ENCODE results near the gene HYAL3. TPM values are rescaled to one million over a fixed set of nuclear protein-coding genes. Genes with fewer than 3 reads are reported as not detected.

HYAL3 gene
- total RNA-seq, 2 donors from 2014 or later, result 2.5 to 4.2 TPM

DNA sequence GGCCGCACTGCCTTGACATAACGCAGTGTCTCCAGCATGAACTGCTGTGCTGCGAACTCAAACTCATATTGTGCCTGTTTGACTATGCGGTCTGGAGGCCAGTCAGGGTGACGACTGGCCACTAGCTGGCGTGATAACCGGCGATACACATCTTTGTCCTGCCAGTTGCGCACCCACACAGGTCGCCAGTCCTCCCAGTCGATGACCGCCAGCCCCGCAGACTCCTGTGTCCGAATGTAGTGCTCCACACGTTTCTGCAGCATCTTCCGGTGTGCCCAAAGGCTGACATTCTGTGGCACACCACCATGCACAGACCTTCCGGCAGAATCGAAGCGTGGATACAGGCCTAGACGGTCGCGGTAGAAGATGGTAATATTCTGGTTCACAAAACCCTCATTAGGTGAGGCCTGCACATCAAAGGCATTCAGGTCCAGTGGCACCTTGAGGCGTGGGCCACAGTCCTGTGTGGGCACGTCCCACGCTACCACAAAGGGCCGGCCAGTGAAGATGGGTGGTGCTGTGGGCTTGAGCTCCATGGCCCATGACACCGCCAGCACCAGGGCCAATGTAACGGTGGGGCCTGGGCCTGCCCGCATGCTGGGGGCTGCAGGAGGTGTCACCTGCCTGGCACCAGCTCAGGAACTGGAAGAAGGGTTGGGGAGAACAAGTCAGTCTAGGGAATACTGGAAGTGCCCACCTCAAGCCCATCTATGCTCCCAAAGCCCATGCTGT lies 20.9 kb upstream of the HYAL3 start:
- Histone ChIP-seq H3K27me3 (no peaks in the 10 kb centered on the region), H3K4me3 (peak overlapping the region; percentile 66), H3K9ac (ENCODE audit: low read depth in 2 of 2, low read length in 2 of 2) (peak overlapping the region; percentile 72 to 91), H3K27ac (peak overlapping the region; percentile 81), H3K9me3 (no peaks in the 10 kb centered on the region), H3K36me3 (no peaks in the 10 kb centered on the region), H3K4me1 (peaks cover 38% of the 10 kb centered on the region)
- TF ChIP-seq, protein P1, sequence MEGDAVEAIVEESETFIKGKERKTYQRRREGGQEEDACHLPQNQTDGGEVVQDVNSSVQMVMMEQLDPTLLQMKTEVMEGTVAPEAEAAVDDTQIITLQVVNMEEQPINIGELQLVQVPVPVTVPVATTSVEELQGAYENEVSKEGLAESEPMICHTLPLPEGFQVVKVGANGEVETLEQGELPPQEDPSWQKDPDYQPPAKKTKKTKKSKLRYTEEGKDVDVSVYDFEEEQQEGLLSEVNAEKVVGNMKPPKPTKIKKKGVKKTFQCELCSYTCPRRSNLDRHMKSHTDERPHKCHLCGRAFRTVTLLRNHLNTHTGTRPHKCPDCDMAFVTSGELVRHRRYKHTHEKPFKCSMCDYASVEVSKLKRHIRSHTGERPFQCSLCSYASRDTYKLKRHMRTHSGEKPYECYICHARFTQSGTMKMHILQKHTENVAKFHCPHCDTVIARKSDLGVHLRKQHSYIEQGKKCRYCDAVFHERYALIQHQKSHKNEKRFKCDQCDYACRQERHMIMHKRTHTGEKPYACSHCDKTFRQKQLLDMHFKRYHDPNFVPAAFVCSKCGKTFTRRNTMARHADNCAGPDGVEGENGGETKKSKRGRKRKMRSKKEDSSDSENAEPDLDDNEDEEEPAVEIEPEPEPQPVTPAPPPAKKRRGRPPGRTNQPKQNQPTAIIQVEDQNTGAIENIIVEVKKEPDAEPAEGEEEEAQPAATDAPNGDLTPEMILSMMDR (IDR thresholded peaks at IDR 0.05), result no peak
- DNase-seq, result no peak
- intact Hi-C loops (cut with DNase I), result loop anchor here (10.0 kb wide), 1 partner anchor 45 kb away; the partner anchor contains the start of gene LSMEM2

DNA sequence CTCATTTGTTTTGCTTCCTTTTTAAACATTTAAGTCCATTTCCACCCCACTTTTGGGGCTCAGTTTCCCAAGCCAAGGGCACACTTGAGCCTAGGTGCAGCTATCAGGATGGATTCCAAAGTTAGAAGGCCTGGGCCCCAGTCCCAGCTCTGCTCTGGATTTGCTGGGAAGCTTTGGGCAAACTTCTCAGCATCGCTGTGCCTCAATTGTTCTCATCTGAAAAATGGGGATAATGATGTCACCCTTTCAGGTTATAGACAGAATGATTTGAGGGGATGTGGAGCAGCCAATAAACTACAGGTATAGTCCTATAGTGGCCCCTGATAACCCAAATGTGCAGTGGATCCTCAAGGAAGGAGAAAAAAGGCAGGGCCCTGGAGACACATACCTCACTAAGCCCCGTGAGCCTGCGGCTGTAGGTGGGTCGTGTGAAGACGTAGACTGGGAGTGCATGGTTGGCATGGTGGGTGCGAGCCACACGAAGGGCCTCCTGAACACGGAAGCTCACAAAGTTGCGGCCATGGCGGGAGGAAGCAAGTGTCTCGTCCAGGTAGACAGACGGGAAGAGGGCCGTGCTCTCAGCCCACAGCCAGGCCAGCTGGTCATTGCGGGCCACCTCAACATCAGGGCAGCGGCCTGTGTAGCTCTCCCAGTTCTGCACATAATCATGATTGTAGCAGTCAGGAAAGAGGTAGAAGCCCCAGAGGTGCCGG lies 20.1 kb upstream of the HYAL3 start:
- H3K27me3 ChIP-seq, result no peaks in the 10 kb centered on the region
- H3K4me3 ChIP-seq, result no peak overlapping the region
- H3K9ac ChIP-seq (ENCODE audit: low read depth in 2 of 2, low read length in 2 of 2), result peak overlapping the region in 1 of 2 donors; percentile 91
- TF ChIP-seq, protein P1 (IDR thresholded peaks at IDR 0.05), result no peak
- peaks cover 38% of the 10 kb centered on the region for H3K4me1 ChIP-seq
- DNase-seq, result no peak
- no peaks in the 10 kb centered on the region for H3K36me3 ChIP-seq
- no peak overlapping the region for H3K27ac ChIP-seq
- H3K9me3 ChIP-seq, result no peaks in the 10 kb centered on the region
- intact Hi-C loops (cut with DNase I), result no loop called here

DNA sequence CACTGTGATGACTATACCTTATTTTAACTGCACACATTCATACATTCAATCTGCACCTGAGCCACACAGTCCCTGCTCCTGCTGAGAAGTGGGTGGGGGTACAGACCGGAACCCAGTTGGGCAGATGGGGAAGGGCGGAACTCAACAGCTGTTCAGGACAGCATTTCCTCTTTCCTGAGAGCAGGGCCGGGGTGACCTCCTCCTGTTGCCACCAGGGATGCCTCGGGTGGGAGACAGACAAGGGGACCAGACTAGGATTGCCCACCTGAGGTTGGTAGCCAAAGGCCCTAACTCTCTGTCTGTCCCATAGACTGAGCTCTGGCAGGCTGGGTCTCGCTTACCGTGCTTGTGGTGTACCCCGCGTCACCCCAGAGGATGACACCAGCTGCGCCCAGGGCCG lies 19.4 kb upstream of the HYAL3 start:
- Histone ChIP-seq H3K36me3 (no peaks in the 10 kb centered on the region), H3K4me1 (peaks cover 38% of the 10 kb centered on the region), H3K9ac (ENCODE audit: low read depth in 2 of 2, low read length in 2 of 2) (peak overlapping the region in 1 of 2 donors; percentile 91), H3K9me3 (no peaks in the 10 kb centered on the region), H3K4me3 (no peak overlapping the region), H3K27ac (no peak overlapping the region), H3K27me3 (no peaks in the 10 kb centered on the region)
- intact Hi-C loops (cut with DNase I), result no loop called here
- TF ChIP-seq, protein P1 (IDR thresholded peaks at IDR 0.05), result no peak
- DNase-seq, result no peak

DNA sequence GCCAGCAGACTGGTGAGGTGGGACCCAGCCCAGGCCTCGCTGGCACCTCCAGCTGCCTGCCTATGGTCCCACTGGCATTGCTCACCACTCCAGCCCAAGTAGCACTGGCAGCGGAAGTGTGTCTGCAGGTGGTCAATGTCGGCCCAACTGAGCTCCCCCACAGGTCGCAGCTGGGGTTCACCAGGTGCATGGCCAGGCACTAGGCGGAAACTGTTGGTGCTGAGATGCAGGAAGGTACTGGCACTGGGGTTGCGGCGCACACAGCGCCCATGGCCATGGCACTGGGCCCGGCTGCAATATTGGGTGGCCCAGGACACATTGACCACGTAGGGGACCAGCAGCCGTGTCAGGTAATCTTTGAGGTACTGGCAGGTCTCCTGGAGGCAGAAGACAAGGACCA lies 19.0 kb upstream of the HYAL3 start:
- H3K27me3 ChIP-seq, result no peaks in the 10 kb centered on the region
- intact Hi-C loops (cut with DNase I), result no loop called here
- H3K4me3 ChIP-seq, result no peak overlapping the region
- no peak for DNase-seq
- no peaks in the 10 kb centered on the region for H3K9me3 ChIP-seq
- peaks cover 38% of the 10 kb centered on the region for H3K4me1 ChIP-seq
- H3K27ac ChIP-seq, result peak overlapping the region; percentile 91
- H3K36me3 ChIP-seq, result no peaks in the 10 kb centered on the region
- H3K9ac ChIP-seq (ENCODE audit: low read depth in 2 of 2, low read length in 2 of 2), result peak overlapping the region in 1 of 2 donors; percentile 91
- TF ChIP-seq, protein P1 (IDR thresholded peaks at IDR 0.05), result no peak

DNA sequence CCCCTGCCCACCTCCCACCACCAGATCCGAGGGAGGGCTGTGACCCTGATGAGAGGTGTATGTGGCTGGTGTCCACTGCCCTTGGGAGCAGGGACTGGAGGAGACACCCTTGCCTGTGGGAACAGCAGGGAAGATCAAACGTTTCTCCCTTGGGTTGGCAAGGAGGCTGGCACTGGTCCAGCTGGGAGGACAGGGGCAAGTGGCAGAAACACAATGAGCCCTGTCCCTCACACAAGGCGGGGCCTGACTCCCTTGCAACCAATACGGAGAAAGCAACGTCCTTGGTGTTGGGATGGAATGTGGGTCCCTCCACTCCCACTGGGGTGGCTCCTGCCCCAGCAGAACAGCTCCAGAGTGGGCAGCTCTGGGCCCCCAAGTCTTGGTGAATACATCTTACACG lies 18.1 kb upstream of the HYAL3 start:
- no peak overlapping the region for H3K4me3 ChIP-seq
- peak; percentile 69 for DNase-seq
- no peaks in the 10 kb centered on the region for H3K9me3 ChIP-seq
- peak overlapping the region; percentile 91 for H3K27ac ChIP-seq
- H3K4me1 ChIP-seq, result peaks cover 34% of the 10 kb centered on the region
- TF ChIP-seq, protein P1 (IDR thresholded peaks at IDR 0.05), result no peak
- no peaks in the 10 kb centered on the region for H3K27me3 ChIP-seq
- no peaks in the 10 kb centered on the region for H3K36me3 ChIP-seq
- intact Hi-C loops (cut with DNase I), result no loop called here
- H3K9ac ChIP-seq (ENCODE audit: low read depth in 2 of 2, low read length in 2 of 2), result peak overlapping the region; percentile 60 to 86

All from colonic mucosa (tissue), 4 donors.